Stimulated activated CD8-positive, alpha-beta memory T cell treated with anti-CD3 and anti-CD28 coated beads, Interleukin-4, amount 100 ng/mL, for 48 hours (primary cell): ENCODE data around the gene PVALEF.

Source experiments
- DNase-seq: peaks from one replicate; pipeline ENCODE4 v3.0.0-alpha.2; 2020

The PVALEF gene

DNA sequence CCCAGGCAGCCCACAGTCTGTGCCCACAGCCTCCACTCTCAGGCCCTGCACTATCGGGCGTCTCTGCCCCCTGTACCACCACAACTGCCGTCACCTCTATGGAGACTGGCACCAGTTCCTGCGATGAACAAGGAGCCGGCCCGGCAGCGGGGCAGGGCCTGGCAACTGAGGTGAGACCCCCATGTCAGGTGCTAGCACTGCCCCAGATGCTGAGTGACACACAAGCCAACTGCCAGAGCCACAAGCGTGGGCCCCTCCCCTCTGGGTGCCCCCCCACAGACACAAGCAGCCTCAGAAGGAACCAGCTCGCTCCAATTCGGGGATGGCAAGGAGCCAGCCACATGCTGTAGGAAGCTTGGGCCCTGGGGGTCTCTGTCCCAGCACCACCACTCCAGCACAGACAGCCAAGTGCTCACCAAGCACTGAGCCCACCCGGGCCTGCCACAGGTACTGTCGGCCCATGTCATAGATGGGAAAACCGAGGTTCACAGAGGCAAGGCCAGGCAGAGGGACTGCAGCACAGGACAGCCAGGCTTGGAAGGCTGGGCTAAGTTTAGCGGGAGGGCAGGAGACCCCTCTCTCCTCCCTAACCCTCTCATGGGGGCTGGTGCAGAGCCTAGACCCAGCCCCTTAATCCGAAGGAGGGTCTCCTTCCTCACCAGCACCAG lies 1.5 kb upstream of the PVALEF start:
- no peak for DNase-seq

GRCh38 chr17:81164371-81165245 lies 699 bp upstream of the PVALEF start:
- DNase-seq: no peak

GRCh38 chr17:81166033-81166492 lies 756 bp downstream of the PVALEF start, which contains the start of gene AATK:
TSS of gene AATK (minus strand) at chr17:81166221. CDS start at chr17:81165992, 229 bp downstream.
- no peak for DNase-seq

DNA sequence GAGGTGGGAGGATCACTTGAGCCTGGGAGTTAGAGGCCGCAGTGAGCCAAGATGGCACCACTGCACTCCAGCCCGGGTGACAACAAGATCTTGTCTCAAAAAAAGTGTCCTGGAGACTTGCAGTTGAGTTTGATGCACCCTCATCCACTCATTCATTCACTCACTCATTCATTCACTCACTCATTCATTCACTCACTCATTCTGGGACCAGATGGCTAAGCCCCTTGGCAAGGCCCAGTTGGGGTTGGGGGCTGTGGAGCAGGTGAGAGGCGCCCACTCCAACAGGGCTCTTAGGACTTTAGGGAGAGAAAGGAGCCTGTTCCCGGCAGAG lies 1.9 kb downstream of the PVALEF start:
- DNase-seq: no peak

DNA sequence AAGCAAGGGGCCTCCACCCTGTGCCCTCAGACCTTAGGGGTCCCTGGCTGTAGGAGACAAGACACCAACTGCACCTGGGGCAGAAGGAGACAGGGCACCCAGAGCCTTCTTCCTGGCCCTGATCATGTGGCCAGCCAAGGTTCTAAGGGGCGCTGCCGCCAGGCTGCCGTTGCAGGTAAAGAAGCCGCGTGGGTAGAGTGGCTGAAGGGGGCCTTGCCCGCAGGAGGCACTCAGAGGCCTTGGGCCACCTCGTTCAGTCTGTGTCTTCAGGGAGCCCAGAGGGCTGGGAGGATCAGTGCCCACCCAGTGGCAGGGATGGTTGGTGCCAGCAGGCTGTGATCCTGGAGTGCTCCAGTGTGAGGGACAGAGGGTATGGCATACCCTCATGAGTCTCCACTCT lies 2.3 kb downstream of the PVALEF start:
- no peak for DNase-seq

GRCh38 chr17:81169870-81170309 lies 4.6 kb downstream of the PVALEF start:
- no peak for DNase-seq

- no peak for DNase-seq
Measured at GRCh38 chr17:81170727-81171494, 5.6 kb downstream of the PVALEF start.

GRCh38 chr17:81171941-81172340 lies 6.6 kb downstream of the PVALEF start:
- DNase-seq: no peak

GRCh38 chr17:81173052-81173761 lies 7.9 kb downstream of the PVALEF start:
- DNase-seq: no peak

DNA sequence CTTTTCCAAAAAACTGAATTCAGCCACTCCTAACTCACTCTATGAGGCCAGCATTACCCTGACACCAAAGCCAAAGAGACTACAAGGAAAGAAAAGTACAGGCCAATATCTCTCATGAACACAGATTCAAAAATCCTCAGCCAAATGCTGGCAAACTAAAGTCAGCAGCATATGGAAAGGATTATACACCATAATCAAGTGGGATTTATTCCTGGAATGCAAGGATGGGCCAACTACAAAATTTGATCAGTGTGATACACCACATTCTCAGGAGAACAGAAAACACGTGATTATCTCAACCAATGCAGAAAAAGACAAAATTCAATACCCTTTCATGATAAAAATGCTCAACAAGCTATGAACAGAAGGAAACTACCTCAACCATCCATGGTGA lies 8.5 kb downstream of the PVALEF start:
- DNase-seq: no peak

DNA sequence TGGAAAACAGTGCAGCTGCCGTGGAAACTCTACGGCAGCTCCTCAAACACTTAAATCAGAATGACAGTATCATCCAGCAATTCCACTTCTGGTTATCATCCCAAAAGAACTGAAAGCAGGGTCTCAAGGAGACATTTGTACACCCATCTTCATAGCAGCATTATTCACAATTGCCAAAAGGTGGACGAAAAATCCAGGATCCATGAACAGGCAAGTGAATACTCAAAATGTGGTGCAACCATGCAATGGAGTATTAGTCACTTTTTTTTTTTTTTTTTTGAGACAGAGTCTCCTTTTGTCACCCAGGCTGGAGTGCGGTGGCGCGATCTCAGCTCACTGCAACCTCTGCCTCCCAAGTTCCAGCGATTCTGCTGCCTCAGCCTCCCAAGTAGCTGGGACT lies 11.4 kb downstream of the PVALEF start:
- no peak for DNase-seq

DNA sequence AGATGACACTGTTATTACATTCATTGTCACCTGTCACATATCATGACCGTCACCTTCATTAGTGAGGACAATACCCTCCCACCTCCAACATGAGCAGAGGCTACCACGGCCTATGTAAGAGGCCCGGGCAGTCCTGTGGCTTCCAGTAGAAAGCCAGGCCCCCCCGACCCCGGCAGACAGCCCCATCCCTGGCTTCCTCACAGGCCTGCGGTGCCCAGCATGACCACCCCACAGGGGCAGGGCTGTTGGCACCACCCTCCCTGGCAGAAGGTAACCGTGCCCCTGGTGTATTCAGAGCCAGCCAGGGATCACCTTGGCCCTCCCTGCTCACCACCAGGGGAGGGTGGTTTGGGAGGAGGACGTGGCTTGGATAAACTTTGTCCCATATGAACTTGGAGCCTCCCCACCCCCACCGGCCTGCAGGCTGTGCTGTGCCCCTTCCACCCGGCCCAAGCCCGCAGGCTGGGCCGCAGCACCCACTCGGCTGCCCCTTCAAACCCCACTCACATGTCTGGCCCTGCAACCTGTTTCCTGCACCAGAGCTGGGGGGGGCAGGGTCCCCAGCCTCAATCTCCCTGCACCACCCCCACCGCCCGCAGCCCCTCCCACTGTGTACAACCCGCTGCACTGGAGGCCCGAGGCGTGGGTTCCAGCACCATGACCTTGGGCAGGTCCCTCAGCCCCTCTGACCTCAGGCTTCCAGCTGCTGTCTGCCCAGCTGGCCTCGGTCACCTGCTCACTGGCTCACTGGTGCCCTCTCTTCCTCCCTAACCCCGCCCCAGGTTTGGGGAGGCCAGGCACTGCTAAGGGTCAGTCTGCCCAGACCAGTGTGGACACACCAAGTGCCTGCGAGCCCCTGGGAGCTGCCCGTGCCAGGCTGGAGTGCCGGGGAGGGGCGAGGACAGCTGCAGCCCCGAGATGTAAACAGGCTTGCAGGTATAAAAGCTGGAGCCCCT lies 13.1 kb downstream of the PVALEF start:
- DNase-seq: no peak

GRCh38 chr17:81179220-81179619 lies 13.9 kb downstream of the PVALEF start:
- DNase-seq: no peak

- DNase-seq: no peak
Measured at GRCh38 chr17:81179861-81180260, 14.6 kb downstream of the PVALEF start.

- no peak for DNase-seq
Measured at GRCh38 chr17:81180836-81181810, 15.8 kb downstream of the PVALEF start.

DNA sequence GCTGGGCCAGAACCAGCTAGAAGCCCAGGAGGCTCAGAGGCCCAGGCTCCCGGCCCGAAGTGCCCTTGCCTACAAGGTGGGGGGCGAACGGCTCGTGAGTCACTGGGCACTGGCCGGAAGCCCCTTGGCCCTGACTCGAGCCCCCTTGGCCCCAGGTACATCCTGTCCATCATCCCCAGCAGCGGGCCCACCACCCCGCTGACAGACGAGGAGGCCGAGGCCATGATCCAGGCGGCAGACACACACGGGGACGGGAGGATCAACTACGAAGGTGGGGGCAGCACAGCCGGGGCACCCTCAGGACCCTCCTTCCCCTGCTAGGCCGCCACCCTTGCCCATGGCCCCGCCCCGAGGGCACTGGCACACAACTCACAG lies 16.5 kb downstream of the PVALEF start:
- DNase-seq: no peak

DNA sequence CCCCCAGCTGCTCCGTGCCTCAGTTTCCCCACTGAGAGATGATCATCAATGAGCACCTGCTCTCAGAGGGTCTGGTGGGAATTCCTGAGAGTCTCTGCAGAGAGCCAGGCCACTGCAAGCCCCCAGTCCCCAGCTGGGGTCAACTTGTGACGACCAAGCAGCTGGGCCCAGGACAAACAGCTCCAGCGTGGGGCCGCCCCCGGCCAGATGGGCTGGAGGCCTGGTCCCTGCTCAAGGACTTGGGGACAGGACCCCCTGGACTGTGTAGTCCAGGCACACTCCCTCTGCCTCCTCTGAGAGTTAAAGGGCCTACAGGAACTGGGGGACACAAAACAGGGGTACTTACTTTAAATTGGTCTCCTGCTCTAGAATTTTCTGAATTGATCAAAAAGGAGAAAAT lies 17.3 kb downstream of the PVALEF start:
- DNase-seq: no peak

DNA sequence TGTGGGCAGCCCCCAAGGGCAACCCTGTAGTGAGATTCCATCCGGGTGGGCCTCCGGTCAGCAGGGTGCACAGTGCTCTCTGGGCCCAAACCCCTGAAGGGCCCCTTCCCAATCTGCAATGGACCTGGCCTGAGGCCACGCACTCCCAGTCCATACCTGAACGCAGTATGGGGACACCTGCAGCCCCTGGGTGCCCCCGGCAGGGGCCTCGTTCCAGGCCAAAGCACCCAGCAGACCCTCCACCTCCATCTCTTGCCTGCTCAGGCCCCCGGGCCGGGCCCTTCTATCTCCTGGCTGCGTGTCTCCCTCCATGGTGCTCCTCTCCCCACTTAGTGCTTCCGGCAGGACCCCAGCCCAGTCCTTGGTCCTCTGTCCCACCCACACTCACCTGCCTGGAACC lies 18.0 kb downstream of the PVALEF start:
- DNase-seq: no peak

DNA sequence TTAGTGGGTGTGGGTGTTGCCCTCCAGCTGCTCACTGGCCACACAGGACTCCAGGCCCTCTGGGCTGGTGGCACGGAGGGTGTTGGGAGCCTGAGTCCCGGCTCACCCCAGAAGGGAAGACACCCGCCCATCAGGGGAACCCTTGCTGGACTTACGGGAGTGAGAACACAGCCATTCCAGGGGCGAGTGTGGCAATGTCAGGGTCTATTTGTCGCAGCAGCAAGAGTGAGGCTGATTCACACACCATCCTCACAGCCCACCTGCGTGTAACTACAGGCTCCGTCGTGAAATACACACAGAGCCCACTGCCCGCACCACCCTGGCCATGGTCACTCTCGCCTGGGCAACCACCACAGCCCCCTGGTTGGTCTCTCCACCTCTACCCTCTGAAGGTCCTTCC lies 18.5 kb downstream of the PVALEF start:
- DNase-seq: no peak

- no peak for DNase-seq
Measured at GRCh38 chr17:81184555-81184954, 19.2 kb downstream of the PVALEF start.
